GM12878 (cell line): ENCODE measurements around the gene NPTN.

Source experiments
- BMI1 ChIP-seq: fragments of 450-650 bp; IDR thresholded peaks from 2 replicates; pipeline ENCODE4 v1.6.1; 2016; ENCODE audit warnings: mild to moderate bottlenecking, moderate library complexity, borderline replicate concordance
- EZH2 ChIP-seq: IDR thresholded peaks from 2 replicates; pipeline ENCODE4 v1.6.1; 2012; ENCODE audit warnings: low read depth, mild to moderate bottlenecking, control low read depth, inconsistent platforms, low read length, borderline replicate concordance; ENCODE audit not compliant: control insufficient read depth
- HCFC1 ChIP-seq: fragments of 150-350 bp; IDR thresholded peaks from 2 replicates; pipeline ENCODE4 v1.6.1; 2014; ENCODE audit warnings: low read length
- POLR2A ChIP-seq: IDR thresholded peaks from 2 replicates; pipeline ENCODE4 v1.6.1; 2011; ENCODE audit warnings: low read depth, mild to moderate bottlenecking, low read length
- RFX5 ChIP-seq: IDR thresholded peaks from 2 replicates; pipeline ENCODE4 v1.6.1; 2011; ENCODE audit warnings: low read depth, low read length, improper control_type of control experiment
- TBL1XR1 ChIP-seq: IDR thresholded peaks from 2 replicates; pipeline ENCODE4 v1.6.1; 2012; ENCODE audit warnings: low read depth, low read length, improper control_type of control experiment
- TCF12 ChIP-seq: IDR thresholded peaks from 2 replicates; pipeline ENCODE4 v1.6.1; 2011; ENCODE audit warnings: low read depth, mild to moderate bottlenecking, low read length
- TF ChIP-seq, protein P1 (sequence below), 3 experiments: IDR thresholded peaks in 2 of 3; conservative IDR thresholded peaks in 1 of 3; 2 replicates each; pipeline ENCODE4 v1.5.1; 2011; ENCODE audit warnings: low read depth in 3 of 3, low read length in 3 of 3, mild to moderate bottlenecking in 3 of 3, control low read depth in 2 of 3, moderate library complexity in 2 of 3, inconsistent platforms in 1 of 3, mixed read lengths in 1 of 3; ENCODE audit not compliant: control insufficient read depth in 2 of 3, insufficient read depth in 1 of 3; ENCODE audit errors: extremely low read depth in 1 of 3
- TF ChIP-seq, protein P2 (sequence below): fragments of 450-650 bp; formaldehyde crosslinking; IDR thresholded peaks from 2 replicates; pipeline ENCODE4 v1.5.0; 2022; ENCODE audit warnings: mild to moderate bottlenecking, missing genetic modification characterization

DNA sequence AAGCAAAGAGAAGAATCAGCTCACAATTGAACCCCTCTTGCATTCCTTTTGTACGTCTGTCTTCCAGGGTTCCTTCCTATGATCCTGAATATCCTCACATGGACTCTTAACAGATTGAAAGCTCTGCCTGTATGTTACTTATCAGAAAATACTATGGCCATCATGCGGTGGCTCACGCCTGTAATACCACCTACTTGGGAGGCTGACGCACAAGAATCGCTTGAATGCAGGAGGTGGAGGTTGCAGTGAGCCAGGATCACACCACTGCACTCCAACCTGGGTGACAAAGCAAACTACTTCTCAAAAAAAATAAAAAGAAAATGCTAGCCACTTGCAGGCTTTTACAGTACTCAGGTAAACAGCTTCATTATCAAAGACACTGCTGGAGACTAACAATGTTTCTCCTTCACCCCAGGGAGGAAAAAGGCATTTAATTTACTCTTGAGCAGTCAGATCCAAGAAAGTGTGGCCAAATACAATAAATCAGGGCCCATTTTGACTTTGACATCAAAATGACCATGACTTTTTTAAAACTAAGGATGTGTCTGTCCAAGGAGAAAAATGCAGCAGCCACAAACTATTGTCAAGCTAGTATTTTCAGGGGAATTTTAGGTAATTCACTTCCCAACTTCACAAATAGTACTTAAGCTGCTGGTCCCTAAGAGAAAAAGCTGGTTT, 27.3 kb downstream of the NPTN start:
- no peak for TF ChIP-seq BMI1
- TF ChIP-seq, protein P1, sequence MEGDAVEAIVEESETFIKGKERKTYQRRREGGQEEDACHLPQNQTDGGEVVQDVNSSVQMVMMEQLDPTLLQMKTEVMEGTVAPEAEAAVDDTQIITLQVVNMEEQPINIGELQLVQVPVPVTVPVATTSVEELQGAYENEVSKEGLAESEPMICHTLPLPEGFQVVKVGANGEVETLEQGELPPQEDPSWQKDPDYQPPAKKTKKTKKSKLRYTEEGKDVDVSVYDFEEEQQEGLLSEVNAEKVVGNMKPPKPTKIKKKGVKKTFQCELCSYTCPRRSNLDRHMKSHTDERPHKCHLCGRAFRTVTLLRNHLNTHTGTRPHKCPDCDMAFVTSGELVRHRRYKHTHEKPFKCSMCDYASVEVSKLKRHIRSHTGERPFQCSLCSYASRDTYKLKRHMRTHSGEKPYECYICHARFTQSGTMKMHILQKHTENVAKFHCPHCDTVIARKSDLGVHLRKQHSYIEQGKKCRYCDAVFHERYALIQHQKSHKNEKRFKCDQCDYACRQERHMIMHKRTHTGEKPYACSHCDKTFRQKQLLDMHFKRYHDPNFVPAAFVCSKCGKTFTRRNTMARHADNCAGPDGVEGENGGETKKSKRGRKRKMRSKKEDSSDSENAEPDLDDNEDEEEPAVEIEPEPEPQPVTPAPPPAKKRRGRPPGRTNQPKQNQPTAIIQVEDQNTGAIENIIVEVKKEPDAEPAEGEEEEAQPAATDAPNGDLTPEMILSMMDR (IDR thresholded peaks at IDR 0.05 in 2 of 3, conservative IDR thresholded peaks at IDR 0.05 in 1 of 3; ENCODE audit: control insufficient read depth in 2 of 3, extremely low read depth in 1 of 3, insufficient read depth in 1 of 3, low read depth in 3 of 3, low read length in 3 of 3), result no peak
- TF ChIP-seq RFX5, result no peak
- no peak for TF ChIP-seq TBL1XR1
- no peak for TF ChIP-seq POLR2A
- no peak for TF ChIP-seq HCFC1
- TF ChIP-seq, protein P2, sequence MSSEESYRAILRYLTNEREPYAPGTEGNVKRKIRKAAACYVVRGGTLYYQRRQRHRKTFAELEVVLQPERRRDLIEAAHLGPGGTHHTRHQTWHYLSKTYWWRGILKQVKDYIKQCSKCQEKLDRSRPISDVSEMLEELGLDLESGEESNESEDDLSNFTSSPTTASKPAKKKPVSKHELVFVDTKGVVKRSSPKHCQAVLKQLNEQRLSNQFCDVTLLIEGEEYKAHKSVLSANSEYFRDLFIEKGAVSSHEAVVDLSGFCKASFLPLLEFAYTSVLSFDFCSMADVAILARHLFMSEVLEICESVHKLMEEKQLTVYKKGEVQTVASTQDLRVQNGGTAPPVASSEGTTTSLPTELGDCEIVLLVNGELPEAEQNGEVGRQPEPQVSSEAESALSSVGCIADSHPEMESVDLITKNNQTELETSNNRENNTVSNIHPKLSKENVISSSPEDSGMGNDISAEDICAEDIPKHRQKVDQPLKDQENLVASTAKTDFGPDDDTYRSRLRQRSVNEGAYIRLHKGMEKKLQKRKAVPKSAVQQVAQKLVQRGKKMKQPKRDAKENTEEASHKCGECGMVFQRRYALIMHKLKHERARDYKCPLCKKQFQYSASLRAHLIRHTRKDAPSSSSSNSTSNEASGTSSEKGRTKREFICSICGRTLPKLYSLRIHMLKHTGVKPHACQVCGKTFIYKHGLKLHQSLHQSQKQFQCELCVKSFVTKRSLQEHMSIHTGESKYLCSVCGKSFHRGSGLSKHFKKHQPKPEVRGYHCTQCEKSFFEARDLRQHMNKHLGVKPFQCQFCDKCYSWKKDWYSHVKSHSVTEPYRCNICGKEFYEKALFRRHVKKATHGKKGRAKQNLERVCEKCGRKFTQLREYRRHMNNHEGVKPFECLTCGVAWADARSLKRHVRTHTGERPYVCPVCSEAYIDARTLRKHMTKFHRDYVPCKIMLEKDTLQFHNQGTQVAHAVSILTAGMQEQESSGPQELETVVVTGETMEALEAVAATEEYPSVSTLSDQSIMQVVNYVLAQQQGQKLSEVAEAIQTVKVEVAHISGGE, result no peak
- TF ChIP-seq TCF12, result no peak
- TF ChIP-seq EZH2, result no peak
